Activated CD8-positive, alpha-beta T cell treated with anti-CD3 and anti-CD28 coated beads for 36 hours (primary cell): ENCODE measurements around the gene NTNG1. TPM values are rescaled to one million over a fixed set of nuclear protein-coding genes. Genes with fewer than 3 reads are reported as not detected.

Source experiments
- ATAC-seq: fragments of 200-7000 bp; cut with Tn5 transposase; one replicate; pipeline ENCODE4 v1.10.0; 2021; ENCODE audit warnings: mild to moderate bottlenecking, moderate library complexity
- CTCF ChIA-PET: fragments of 350-600 bp; sonication (Branson Sonifier 250); formaldehyde crosslinking; loops from one replicate; lab custom pipeline; 2021; ENCODE audit warnings: antibody characterized with exemption; lab: Charles Lee
- POLR2A ChIA-PET: fragments of 350-600 bp; sonication (Branson Sonifier 250); formaldehyde crosslinking; loops from one replicate; lab custom pipeline; 2021; ENCODE audit warnings: antibody characterized with exemption; lab: Charles Lee
- DNase-seq: peaks from one replicate; pipeline ENCODE4 v3.0.0-alpha.2; 2020
- H3K27ac Mint-ChIP-seq: one replicate; pipeline ENCODE4 v1.8.0; 2021; ENCODE audit warnings: mild to moderate bottlenecking, mixed read lengths
- H3K27me3 Mint-ChIP-seq: one replicate; pipeline ENCODE4 v1.8.0; 2021; ENCODE audit warnings: mixed read lengths
- H3K36me3 Mint-ChIP-seq: one replicate; pipeline ENCODE4 v1.8.0; 2021; ENCODE audit warnings: low read depth, mixed read lengths
- H3K4me1 Mint-ChIP-seq: one replicate; pipeline ENCODE4 v1.8.0; 2021; ENCODE audit warnings: low read depth, mixed read lengths
- H3K4me3 Mint-ChIP-seq: one replicate; pipeline ENCODE4 v1.8.0; 2021; ENCODE audit warnings: mild to moderate bottlenecking, moderate library complexity, mixed read lengths
- H3K9me3 Mint-ChIP-seq: one replicate; pipeline ENCODE4 v1.8.0; 2021; ENCODE audit warnings: mixed read lengths
- CTCF ChIP-seq: fragments of 200-600 bp; IDR thresholded peaks from one replicate; pipeline ENCODE4 v1.8.0; 2022; ENCODE audit warnings: antibody characterized with exemption, mild to moderate bottlenecking
- intact Hi-C: fragments of 100-400 bp; cut with micrococcal nuclease; formaldehyde crosslinking; loops from one replicate; pipeline ENCODE4 v1.10.0; 2022
- total RNA-seq, 2 experiments: library from RNA; stranded (reverse); gene quantifications; one replicate each; pipeline ENCODE4 v1.2.3, GENCODE V29; 2021

Gene NTNG1
- total RNA-seq, 2 experiments from 2014 or later = 0.96 to 1.0 TPM

- ChIA-PET CTCF (no interaction called here), POLR2A (no interaction called here)
- no peak for ATAC-seq
- no peaks in the 10 kb centered on the region for H3K4me1 Mint-ChIP-seq
- no peak for DNase-seq
- no peak overlapping the region for H3K4me3 Mint-ChIP-seq
- intact Hi-C loops = no loop called here
- no peaks in the 10 kb centered on the region for H3K36me3 Mint-ChIP-seq
- H3K27me3 Mint-ChIP-seq = no peaks in the 10 kb centered on the region
- no peak overlapping the region for H3K27ac Mint-ChIP-seq
- TF ChIP-seq CTCF = no peak
- no peaks in the 10 kb centered on the region for H3K9me3 Mint-ChIP-seq
Observed at GRCh38 chr1:107293901-107294613, 153.2 kb downstream of the NTNG1 start.

GRCh38 chr1:107294686-107295085 lies 153.8 kb downstream of the NTNG1 start:
- intact Hi-C loops = no loop called here
- Mint-ChIP-seq H3K4me1 (no peaks in the 10 kb centered on the region), H3K36me3 (no peaks in the 10 kb centered on the region), H3K4me3 (no peak overlapping the region), H3K27ac (no peak overlapping the region), H3K27me3 (no peaks in the 10 kb centered on the region), H3K9me3 (no peaks in the 10 kb centered on the region)
- TF ChIP-seq CTCF = no peak
- no peak for ATAC-seq
- DNase-seq = no peak
- ChIA-PET POLR2A (no interaction called here), CTCF (no interaction called here)

- intact Hi-C loops = no loop called here
- ChIA-PET CTCF (no interaction called here), POLR2A (no interaction called here)
- ATAC-seq = no peak
- Mint-ChIP-seq H3K27ac (no peak overlapping the region), H3K4me3 (no peak overlapping the region), H3K4me1 (no peaks in the 10 kb centered on the region), H3K9me3 (no peaks in the 10 kb centered on the region), H3K36me3 (no peaks in the 10 kb centered on the region), H3K27me3 (no peaks in the 10 kb centered on the region)
- no peak for DNase-seq
- TF ChIP-seq CTCF = no peak
Observed at GRCh38 chr1:107297681-107298080, 156.8 kb downstream of the NTNG1 start.

- TF ChIP-seq CTCF = no peak
- ChIA-PET POLR2A (no interaction called here), CTCF (no interaction called here)
- no peak for DNase-seq
- intact Hi-C loops = no loop called here
- Mint-ChIP-seq H3K27me3 (no peaks in the 10 kb centered on the region), H3K9me3 (no peaks in the 10 kb centered on the region), H3K36me3 (no peaks in the 10 kb centered on the region), H3K4me3 (no peak overlapping the region), H3K27ac (no peak overlapping the region), H3K4me1 (no peaks in the 10 kb centered on the region)
- no peak for ATAC-seq
Observed at GRCh38 chr1:107298526-107298925, 157.7 kb downstream of the NTNG1 start.

GRCh38 chr1:107299521-107299920 lies 158.7 kb downstream of the NTNG1 start:
- no peaks in the 10 kb centered on the region for H3K9me3 Mint-ChIP-seq
- no peak for ATAC-seq
- no peaks in the 10 kb centered on the region for H3K4me1 Mint-ChIP-seq
- H3K4me3 Mint-ChIP-seq = no peak overlapping the region
- H3K27ac Mint-ChIP-seq = no peak overlapping the region
- no peaks in the 10 kb centered on the region for H3K36me3 Mint-ChIP-seq
- no peak for DNase-seq
- no peaks in the 10 kb centered on the region for H3K27me3 Mint-ChIP-seq
- no peak for TF ChIP-seq CTCF
- ChIA-PET CTCF (no interaction called here), POLR2A (no interaction called here)
- intact Hi-C loops = no loop called here
